Measurements from ENCODE around the gene GJC1.

DNA sequence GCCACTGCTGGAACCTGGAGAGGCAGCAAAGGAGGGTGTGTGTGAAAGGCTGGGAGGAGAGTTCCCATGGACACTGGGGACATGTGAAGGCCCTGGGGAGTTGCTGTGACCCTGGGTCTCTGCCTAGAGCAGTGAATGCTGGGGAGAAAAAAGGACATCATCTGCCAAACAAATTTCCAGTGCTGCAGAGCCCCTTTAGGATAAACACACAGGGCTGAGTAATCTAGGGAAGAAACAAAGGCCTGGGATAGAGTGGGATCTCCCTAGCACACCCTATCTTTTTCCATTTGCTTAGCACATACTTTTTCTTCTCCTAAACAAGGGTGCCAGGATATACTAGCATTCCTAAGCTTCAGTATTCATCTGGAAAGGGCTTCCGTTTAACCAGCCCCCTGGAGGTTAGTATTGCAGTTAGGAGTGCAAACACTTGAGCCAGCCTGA is 14.3 kb upstream of the GJC1 start:
- TF ChIP-seq, protein P1, sequence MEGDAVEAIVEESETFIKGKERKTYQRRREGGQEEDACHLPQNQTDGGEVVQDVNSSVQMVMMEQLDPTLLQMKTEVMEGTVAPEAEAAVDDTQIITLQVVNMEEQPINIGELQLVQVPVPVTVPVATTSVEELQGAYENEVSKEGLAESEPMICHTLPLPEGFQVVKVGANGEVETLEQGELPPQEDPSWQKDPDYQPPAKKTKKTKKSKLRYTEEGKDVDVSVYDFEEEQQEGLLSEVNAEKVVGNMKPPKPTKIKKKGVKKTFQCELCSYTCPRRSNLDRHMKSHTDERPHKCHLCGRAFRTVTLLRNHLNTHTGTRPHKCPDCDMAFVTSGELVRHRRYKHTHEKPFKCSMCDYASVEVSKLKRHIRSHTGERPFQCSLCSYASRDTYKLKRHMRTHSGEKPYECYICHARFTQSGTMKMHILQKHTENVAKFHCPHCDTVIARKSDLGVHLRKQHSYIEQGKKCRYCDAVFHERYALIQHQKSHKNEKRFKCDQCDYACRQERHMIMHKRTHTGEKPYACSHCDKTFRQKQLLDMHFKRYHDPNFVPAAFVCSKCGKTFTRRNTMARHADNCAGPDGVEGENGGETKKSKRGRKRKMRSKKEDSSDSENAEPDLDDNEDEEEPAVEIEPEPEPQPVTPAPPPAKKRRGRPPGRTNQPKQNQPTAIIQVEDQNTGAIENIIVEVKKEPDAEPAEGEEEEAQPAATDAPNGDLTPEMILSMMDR (IDR thresholded peaks at IDR 0.05) = no peak
- no peak for TF ChIP-seq POLR2A (IDR thresholded peaks at IDR 0.05)

All from ovary (tissue), 3 donors.